ENCODE results near the gene PNPLA7.
"Not testable (repeated sequence)": the region's sequence is repeated elsewhere in the genome, so short reads cannot be mapped to it uniquely, and the experiment has no call there.

PNPLA7 gene

DNA sequence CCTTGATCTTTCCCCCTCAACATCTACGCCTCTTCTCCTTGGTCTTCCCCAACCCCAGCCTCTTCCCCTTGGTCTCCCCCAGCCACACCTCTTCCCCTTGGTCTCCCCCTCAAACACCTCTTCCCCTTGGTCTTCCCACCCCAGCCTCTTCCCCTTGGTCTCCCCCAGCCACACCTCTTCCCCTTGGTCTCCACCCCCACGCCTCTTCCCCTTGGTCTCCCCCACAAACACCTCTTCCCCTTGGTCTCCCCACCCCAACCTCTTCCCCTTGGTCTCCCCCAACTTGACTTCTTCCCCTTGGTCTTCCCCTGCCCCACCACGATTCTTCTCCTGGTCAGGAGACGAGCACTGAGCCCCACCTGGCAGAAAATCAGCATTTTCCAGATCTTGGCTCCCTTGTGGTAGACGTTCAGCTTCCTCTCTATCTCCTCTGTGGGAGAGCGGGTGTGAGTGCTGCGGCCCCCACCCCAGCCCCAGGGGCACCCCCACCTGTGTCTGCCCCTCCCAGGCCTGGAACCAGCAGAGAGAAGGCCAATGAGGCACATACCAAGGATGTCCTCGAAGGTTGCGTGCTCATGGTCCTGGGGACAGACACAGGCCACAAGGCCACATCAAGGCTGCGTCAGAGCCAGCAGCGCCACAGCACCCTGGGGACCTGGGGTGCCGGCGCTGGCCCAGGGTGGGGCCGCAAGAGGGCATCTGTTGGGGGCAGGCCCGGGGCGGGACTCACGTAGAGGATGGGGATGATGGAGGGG is 98.0 kb downstream of the PNPLA7 start:
- no peak for DNase-seq (ENCODE audit: low read depth in 2 of 2)

DNA sequence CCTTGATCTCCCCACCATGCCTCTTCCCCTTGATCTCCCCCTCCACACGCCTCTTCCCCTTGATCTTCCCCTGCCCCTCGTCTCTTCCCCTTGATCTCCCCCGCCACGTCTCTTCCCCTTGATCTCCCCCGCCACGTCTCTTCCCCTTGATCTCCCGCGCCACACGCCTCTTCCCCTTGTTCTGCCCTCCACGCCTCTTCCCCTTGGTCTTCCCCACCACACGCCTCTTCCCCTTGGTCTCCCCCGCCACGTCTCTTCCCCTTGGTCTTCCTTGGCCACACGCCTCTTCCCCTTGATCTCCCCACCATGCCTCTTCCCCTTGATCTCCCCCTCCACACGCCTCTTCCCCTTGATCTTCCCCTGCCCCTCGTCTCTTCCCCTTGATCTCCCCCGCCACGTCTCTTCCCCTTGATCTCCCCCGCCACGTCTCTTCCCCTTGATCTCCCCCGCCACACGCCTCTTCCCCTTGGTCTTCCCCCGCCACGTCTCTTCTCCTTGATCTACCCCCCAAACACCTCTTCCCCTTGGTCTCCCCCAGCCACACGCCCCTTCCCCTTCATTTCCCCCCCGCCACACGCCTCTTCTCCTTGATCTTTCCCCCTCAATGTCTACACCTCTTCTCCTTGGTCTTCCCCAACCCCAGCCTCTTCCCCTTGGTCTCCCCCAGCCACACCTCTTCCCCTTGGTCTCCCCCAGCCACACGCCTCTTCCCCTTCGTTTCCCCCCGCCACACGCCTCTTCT is 98.8 kb downstream of the PNPLA7 start:
- not testable (repeated sequence) for DNase-seq (ENCODE audit: low read depth in 2 of 2)

DNA sequence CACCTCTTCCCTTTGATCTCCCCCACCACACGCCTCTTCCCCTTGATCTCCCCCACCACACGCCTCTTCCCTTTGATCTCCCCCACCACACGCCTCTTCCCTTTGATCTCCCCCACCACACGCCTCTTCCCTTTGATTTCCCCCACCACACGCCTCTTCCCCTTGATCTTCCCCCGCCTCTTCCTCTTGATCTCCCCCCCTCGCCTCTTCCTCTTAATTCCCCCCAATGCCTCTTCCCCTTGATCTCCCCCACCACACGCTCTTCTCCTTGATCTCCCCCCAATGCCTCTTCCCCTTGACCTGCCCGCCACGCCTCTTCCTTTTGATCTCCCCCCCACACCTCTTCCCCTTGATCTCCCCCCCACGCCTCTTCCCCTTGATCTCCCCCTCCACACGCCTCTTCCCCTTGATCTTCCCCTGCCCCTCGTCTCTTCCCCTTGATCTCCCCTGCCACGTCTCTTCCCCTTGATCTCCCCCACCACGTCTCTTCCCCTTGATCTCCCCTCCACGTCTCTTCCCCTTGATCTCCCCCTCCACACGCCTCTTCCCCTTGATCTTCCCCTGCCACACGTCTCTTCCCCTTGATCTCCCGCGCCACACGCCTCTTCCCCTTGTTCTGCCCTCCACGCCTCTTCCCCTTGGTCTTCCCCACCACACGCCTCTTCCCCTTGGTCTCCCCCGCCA is 99.5 kb downstream of the PNPLA7 start:
- DNase-seq (ENCODE audit: low read depth in 2 of 2), result not testable (repeated sequence)

DNA sequence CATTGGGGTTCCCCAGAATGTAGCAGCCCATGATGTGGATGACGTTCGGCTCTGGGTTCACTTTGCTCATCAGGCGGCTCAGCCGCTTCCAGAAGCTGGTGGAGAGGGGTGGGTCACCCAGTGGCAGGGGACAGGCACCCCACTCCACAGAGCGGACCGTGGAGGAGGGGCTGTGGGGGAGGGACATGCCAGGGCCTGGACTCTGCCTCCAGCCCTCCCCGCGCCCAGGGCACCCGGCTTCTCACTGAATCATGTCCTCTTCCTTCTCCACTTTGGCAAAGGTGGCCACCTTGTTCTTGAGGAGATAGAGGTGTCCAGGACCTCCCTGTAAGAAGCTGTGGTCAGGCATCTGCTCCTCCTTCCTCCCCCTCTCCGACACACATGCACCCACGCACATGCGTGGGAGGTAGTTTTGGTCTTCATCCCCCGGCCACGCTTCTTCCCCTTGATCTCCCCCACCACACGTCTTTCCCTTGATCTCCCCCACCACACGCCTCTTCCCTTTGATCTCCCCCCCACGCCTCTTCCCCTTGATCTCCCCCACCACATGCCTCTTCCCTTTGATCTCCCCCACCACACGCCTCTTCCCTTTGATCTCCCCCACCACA is 100.2 kb downstream of the PNPLA7 start:
- DNase-seq (ENCODE audit: low read depth in 2 of 2), result no peak

DNA sequence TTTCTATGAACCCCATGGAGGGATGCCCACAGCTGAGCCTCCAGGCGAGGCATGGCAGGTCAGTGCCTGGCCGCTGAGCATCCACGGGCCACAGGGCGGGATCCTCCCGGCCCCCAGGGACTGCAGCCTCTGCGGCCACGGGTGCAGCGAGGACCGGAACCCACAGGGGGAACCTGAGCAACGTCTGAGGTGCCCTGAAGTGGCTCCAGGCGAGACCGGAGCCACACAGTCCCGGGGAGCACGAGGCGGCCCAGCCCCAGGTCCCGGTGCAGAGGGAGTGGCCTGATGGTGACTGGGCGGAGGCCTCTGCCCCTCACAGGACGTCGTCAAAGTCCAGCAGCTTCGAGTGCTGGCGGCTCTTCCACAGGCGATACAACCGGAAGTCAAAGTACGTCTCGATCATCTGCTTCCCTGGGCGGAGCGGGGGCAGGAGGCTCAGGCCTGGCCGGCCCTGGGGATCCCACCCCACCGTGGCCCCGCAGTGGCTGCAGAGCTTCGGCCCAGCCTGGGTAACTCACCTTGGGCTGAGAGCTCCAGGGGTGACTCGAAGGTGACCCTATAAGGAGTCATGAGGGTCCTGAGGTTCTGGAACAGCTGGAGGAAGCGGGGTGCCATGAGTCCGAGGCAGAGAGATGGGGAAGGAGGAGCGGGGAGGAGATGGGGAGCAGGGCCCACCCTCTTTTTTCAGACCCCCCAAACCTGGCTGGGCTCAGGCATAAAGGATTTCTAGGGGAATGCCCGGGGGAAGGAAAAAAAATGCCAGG is 100.9 kb downstream of the PNPLA7 start:
- DNase-seq (ENCODE audit: low read depth in 2 of 2), result no peak

DNA sequence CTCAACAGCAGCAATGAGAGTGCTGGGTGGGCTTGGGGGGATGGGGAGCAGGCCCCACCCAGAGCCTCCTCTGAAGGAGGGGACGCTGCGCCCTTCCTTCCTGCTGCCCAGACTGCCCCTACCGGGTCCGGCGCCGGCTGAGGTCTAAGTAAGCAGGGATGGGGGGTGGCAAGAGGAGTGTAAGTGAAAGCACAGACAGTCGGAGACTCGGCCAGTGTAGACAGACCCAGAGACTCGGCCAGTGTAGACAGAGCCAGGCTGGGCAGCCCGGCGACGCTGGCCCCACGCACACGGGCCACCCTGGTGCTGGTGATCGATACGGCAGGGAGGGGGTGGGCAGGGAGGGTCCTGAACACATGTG is 101.6 kb downstream of the PNPLA7 start:
- no peak for DNase-seq (ENCODE audit: low read depth in 2 of 2)

DNA sequence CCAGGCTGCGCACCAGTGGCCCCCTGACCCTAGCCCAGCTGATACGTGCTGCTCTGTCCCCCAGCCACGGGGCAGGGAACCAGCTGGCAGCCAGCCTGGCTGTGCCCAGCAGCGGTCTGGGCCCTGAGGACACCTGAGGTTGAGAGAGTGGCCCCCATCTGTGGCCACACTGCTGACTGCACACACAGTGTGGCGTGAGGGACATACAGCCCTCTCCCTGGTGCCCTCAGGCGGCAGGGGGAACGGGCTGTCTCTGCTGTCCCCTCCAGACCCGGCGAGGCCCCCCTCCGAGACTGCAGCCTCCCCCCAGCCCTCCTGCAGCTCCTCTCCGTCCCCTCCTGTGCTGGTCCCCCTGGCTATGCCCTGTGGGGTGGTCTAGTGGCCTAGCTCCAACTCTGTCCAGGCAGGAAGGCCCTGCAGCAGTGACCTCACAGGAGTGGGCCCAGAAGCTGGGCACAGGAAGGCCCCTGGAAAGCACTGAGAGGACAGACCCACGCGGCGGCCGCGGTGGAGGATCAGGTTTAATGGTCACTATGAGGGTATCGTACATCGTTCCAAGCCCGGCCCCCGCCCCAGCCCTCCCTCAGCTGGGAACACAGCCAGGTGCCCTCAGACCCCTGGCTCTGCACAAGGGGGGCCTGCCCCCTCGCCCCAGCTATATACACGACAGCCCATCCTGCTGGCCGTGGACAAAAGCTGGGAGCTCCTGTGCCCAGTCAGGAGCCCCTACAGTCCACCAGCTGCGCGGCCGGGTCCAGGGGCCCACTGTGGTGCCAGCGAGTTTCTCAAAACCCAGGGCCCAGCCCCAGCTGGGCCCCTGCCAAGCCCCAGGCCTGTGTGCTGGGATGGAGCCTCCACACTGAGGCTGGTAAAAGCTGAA is 102.2 kb downstream of the PNPLA7 start:
- no peak for DNase-seq (ENCODE audit: low read depth in 2 of 2)

DNA sequence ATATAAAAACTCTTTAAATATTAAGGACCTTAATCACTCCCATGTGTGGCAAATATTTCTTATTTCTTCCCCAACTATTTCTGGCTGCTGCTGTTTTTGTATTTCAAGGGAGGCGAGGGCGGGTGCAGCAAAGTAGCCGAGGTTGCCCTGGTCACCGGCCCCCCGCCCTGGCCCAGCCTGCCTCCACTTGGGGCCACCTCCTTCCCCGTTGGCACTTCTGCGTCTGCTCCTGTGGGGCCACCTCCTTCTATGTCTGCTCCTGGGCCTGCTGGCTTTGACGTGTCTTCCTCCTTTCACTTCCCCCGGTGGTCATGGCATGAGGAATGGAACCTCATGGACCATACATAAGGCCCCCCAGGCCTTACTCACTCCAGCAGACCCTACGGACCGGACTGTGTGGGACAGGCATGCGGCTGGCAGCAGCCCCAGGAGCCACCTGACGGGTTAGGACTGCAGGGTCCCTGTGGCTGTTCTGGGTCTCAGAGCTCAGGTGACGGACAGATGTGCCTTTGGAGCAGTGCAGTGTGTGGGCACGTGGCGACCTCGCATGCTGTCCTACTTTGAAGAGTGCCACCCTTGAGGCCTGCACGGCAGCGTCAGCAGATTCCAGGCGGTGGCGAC is 103.2 kb downstream of the PNPLA7 start:
- DNase-seq (ENCODE audit: low read depth in 2 of 2), result no peak

DNA sequence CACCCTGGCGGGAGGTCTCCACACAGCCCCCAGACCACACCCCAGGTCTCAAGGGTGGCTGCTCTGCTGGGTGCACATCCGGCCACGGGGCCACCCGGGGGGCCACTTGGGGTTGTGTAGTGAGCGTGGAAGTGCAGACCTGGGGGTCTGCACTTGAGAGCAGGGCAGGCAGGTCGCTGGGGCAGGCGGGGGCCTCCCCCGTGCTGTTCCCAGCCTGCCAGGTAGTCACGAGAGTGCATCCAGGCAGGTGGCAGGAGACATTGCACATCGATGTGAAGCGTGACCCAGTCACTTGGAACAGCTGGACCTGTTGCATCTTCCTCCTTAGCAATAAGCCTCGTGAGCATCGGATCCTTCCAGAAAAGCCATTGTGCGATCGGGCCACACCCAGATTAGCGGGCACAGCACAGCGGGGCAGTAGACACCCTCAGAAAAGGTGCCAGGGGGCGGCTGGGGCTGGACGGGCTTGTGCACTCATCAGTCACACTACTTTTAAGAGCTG is 104.2 kb downstream of the PNPLA7 start:
- DNase-seq (ENCODE audit: low read depth in 2 of 2), result no peak

DNA sequence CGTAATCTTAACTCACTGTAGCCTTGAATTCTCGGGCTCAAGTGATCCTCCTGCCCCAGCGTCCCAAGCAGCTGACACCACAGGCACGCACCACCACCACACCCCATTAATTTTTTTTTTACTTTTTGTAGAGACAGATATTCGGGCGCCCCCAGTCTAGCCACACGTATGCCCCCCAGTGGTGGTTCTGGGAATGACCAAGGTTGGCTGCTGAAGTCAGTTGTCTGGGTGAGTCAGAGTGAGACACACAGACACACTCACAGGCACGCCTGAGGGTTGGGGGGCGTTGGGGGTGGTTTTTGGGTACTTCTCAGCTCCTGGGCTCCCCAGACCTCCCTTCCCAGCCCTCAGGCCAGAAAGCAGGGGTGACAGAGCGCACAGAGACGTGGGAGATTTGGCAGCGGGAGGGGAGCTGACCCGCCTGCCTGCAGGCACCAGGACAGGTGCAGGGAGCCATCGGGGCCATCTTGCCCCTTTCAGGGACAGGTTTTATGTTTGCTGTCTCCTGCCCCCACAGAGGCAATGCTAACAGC is 104.9 kb downstream of the PNPLA7 start:
- DNase-seq (ENCODE audit: low read depth in 2 of 2), result peak; percentile 64 to 80

DNA sequence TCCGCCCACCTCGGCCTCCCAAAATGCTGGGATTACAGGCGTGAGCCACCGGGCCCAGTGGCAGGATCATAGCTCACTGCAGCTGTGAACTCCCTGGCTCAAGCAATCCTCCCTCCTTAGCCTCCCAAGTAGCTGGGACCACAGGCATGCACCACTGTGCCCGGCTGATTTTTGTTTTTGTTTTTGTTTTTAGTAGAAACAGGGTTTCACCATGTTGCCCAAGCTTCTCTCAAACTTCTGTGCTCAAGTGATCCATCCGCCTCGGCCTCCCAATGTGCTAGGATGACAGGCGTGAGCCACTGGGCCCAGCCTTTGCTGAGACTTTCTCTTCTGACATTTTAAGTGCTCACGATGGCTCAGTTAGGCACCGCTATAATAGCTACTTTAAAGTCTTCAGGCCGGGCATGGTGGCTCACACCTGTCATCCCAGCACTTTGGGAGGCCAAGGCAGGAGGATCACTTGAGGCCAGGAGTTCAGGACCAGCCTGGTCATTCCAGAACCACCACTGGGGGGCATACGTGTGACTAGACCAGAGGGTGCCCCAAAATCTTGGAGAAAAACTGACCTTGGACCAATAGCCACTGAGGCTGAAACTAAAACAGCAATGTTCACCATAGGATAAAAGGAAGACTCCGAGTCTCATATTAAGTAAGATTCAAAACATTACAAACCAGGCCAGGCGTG is 106.0 kb downstream of the PNPLA7 start:
- DNase-seq (ENCODE audit: low read depth in 2 of 2), result no peak

DNA sequence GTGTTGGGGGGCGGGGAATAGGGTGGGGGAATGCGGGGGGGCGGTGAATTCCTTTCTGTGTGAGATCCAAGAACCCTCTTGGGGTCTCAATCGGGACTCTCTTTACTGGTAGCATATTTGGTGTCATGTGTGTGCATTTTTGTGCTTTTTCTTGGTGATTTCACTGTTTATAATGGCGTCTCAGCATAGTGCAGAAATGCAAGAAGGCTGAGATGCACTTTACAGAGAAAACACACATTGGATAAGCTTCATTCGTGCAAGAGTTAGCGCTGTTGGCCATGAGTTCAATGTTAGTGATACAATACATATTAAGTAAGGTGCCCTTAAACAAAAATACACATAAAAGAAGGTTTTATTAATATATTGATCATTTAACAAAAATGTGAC is 108.3 kb downstream of the PNPLA7 start:
- no peak for DNase-seq (ENCODE audit: low read depth in 2 of 2)

DNA sequence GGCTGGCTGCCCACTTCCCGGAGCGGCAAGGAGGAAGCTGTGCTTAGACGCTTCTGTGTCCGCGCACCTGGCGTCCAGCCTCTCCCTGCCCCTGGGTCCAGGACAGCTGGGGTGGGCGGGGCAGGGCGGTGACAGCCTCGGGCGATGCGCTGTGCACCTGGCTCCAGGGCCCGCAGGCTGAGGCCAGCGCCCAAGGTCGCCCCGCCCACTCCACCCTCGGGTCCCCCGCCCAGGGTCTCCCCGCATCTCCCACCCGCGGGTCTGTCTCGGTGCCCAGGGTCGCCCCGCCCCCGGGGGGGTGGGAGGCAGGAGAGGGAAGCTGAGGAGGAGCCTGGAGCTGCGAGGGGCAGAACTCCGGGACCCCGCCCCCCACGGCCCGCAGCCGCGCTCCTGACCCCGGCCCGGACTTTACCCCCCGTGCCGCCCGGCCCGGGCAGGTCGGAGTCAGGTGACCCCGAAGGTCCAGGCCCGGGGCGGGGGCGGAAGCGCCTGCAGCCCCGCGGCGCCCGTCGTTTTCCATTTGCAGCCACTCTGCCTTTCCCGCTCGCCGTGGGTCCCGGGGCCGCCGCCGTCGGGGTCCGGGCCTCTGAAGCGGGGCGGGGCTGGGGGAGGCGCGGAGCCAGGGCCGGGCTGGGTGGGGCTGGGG is 108.8 kb downstream of the PNPLA7 start, which contains the start of gene ENTPD8:
Gene ENTPD8, minus strand, starts transcription at position 69 of the 646 bp plus-strand sequence. CDS start 3,072 bp downstream, outside the sequence.
- DNase-seq (ENCODE audit: low read depth in 2 of 2), result no peak

DNA sequence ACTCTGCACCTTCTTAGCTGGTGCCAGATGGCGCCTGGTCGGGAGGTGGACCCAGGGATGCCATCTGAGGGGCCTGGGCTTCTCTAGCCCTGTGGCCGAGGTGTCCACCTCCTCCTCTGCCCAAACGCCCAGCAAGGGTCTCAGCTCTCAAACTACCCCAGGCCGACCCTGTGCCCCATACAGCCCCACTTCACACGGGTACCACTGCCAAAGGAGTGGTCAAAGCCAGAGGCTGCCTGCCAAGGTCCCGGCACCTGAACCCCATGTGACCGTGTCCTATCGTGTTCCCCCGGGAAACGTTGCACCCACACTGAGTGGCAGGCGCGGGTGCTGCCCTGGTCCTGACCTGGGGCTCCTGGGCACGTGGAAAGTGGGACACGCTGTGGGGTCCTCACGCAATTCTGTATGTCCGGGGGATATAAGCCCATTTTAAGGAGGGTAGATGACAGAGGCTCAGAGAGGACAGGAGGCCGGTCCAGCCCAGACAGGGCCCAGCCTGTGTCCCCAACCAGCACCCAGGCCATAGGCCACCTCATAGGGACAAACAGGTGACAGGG is 111.0 kb downstream of the PNPLA7 start:
- no peak for DNase-seq (ENCODE audit: low read depth in 2 of 2)

DNA sequence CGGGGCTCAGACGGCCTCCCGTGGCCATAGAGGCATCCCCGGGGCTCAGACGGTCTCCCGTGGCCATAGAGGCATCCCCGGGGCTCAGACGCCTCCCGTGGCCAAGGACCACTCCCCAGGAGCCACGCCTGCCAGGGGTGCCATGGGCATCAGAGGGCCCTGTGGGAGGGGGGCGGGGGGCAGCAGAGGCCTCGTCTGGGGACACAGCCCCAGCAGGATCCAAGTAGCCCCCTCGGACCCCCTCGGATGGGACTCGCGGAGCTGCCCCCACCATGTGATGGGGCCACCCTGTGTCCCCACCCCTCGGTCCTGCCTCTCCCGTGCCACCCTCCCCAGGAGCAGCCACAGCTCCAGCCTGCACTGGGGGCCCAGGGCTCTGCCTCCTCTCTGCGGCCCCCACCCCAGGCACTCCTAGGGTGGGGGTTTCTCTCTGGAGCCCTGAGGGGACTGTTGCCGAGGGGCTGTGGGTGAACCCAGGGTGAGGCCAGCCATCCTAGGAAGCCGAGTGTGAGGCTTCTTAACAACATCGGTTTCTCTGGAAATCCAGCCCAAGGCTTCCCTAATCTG is 111.5 kb downstream of the PNPLA7 start:
- no peak for DNase-seq (ENCODE audit: low read depth in 2 of 2)

DNA sequence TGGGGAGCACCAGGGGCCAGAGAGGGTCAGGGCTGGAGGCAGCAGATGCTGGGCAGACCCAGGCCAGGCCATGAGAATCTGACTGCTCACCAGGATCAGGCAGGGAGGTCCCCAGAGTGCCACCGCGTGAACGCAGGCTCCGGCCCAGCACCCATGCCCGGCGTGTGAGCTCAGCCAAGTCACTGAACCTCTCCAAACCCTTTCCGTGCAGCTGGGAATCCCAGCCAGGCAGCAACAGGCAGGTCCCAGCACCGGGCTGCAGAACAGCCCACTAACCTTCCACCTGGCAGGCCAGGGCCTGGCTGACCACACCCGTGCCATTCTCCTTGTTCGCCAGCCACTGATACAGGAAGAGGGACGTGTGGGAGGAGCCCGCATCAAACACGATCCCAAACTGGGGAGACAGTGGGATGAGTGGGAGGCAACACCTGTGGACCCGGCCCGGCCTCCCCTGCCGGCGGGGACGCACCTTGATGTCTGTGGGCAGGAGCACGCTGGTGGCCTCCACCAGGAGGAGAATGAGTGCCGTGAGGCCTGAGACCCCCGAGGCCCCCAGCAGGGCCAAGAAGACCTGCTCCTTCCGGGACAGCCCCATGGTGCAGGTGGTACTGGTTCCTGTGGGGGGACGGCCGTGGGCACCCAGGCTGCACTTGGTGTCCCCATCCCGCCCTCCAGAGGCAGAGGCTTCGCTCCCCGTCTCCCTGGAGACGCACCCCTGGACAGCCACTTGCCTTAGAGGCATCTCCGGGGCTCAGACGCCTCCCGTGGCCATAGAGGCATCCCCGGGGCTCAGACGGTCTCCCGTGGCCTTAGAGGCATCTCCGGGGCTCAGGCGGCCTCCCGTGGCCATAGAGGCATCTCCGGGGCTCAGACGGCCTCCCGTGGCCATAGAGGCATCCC is 112.3 kb downstream of the PNPLA7 start:
- DNase-seq (ENCODE audit: low read depth in 2 of 2), result no peak
